Pons (tissue), 1 donor: ENCODE measurements around the gene CIRBP.

Experiments used
- DNase-seq: peaks from one replicate; pipeline ENCODE4 v3.0.0-alpha.2; 2016; ENCODE audit warnings: low spot score

Gene CIRBP

DNA sequence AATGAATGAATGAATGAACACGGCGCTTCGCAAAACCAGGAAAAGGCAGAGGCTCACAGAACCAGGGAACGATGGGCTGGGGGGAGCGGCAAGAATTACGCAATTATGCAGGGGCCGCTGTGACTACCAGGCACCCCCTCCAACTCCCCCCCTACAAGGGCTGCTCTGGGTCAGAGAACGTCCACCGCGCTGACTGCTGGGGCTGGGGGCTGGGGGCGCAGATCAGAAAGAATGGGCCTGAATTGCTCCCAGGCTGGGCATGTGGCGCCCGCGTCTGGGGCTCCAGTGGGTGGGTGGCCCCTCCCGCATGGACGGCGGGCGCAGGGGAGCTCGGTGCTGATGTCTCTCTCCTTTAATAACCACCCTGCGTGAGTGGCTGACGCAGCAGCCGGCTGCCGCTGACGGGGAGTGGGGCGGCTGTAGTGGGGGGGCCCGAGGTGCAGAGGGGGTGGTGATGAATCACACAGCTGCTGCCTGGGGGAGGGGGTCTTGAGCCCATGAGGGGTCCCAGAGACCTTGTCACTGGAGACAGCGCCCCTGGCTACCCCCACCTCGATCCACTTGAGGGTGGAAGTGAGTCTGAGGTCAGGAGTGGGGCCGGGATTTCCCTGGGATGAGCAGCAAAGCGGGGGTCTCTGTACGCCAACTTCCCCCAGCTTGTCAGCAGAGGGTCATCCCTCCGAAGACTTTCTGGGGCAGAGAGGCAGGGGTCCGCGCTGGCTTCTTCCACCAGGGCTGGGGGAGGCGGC, 1.5 kb upstream of the CIRBP start:
- peak; percentile 30 for DNase-seq

DNA sequence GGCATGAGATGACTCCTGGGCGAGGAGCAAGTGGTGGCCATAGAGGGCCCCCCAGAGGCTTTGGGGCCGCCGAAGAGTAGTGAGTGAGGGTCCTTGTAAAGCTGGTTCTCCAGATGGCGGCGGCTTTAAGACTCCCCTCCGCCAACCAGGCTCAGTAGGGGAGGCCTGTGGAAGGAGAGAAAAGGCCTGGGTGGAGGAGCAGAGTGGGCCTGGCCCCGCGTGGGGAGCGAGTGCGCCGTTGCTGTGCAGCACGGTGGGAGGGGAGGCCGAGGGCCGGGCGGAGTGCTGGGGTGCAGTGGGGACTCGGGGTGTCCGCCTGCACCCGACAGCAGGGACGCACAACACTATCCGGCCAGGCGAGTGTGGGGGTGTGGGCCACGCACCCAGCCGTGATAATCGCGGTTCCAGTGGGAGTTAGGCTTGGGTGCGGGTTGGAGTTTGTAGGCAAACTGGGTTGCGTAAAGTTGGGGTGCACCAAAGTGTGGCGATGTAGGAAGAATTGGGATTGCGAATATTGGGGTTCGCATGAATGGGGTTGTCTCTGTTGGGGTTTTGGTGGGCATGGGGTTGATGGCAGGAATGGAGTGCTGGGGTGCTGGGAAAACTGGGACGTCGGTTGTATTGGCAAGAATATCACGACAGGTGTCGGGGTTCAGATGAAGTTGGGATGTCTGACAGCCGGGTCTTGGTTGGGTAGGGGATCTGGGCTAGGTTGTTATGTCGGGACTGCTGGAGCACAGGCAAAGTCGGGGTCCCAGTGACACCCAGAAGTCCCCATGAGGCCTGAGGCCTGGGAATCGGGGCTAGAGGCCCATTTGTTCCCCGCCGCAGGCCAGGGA, 687 bp upstream of the CIRBP start:
- DNase-seq, result peak; percentile 41

DNA sequence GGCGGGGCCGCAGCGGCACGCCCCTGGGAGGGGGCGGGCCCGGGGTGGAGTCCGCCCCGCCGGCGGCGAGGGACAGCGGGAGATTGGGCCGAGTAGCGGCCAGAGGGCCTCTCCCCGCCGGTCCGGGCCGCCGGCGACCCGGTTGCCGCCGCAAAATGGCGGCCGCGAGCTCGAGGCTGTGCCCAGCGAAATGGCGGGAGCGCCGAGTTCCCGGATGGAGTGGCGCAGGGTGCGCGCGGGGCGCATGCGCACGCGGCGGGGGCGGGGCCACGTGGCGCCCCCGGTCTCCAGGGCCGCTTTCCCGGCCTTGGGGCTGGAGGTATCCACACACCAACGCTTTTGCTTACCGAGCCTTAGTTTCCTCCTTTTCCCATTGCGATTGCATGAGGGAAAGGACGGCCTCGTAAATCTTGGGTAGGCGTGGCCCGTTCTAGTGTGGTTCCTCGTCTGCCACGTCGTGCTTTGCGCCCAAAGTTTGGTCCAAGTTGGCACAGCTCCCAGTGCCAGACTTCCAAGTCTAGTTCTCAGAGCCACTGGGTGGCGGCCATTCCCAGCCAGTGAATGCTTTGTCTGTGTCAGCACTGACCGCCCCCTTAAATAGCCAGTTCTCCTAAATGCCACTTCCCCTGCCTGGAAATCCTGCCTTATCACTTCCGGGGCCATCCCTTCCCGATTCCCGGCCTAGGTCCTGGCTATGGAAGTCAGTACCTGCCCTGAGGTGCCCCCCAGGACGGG, 513 bp downstream of the CIRBP start:
- DNase-seq, result peak; percentile 86

DNA sequence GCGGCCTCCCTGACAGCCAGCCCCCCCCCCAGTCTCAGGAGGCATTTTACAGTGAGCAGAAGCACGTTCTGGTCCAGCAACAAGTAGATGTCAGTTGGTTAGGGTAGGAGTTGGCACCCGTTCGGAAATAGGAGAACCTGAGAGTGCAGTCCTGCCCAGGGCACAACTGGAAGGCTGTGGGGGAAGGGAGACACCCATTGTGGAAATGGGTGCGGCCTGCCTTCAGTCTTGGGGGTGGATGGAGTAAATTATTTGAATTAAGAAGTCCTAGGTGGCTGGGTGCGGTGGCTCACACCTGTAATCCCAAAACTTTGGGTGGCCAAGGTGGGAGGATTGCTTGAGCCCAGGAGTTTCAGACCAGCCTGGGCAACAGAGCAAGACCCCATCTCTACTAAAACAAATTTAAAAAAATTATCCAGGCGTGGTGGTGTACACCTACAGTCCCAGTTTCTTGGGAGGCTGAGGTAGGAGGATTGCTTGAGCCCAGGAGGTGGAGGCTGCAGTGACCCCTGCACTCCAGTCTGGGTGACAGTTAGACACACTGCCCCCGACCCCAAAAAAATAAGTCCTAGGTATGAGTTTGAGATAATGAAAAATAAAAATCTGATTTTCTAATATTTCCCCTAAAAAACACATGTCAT, 1.2 kb downstream of the CIRBP start:
- DNase-seq, result no peak

DNA sequence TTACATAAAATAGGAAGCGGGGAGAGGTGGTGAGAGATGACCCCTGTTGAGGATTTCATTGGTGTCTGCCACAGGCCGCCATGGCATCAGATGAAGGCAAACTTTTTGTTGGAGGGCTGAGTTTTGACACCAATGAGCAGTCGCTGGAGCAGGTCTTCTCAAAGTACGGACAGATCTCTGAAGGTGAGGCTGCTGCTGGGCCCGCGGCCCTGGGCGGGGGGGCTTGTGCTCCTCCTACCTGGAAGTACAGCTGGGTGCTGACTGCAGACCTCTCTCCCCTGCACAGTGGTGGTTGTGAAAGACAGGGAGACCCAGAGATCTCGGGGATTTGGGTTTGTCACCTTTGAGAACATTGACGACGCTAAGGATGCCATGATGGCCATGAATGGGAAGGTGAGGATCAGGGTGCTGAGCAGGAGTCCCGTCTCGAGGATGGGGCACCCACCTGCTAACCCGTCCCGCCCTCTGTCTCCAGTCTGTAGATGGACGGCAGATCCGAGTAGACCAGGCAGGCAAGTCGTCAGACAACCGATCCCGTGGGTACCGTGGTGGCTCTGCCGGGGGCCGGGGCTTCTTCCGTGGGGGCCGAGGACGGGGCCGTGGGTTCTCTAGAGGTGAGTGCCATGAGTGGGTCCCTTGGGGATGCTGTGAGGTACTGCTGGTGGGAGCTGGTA, 1.9 kb downstream of the CIRBP start:
- DNase-seq, result no peak

DNA sequence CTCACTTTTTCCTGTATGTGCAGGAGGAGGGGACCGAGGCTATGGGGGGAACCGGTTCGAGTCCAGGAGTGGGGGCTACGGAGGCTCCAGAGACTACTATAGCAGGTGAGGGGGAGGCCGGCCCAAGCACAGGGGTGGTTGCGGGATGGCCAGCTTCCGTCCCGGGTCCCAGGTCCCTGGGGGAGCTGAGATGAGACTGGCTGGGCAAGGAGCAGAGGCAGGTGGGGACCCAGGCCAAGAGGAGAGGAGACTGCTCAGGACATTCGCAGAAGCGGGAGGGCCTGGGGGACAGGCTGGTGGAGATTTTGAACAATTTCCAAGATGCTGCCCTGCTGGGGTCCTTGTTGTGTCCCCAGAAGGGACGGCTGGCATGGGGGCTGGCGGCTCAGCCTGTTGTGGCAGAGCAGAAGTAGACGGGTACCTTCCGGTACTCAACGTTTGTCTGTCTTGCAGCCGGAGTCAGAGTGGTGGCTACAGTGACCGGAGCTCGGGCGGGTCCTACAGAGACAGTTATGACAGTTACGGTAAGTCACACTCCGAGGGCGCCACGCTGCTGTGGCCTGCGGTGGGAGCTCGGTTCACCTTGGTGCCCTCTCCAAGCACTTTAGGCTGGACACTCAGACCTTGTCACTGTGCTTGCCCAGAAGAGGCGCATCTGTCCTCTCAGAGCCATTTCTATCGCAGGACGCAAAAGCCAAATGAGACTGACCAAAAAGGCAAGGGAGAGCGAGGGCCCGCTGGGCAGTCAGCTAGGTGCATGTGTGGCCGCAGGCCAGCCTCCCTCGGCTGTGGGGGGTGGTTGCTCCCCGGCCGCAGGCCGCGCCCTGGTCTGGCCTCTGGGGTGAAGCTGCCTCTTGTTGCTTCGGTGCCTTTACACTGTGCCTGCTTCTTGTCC, 2.6 kb downstream of the CIRBP start:
- DNase-seq, result no peak

DNA sequence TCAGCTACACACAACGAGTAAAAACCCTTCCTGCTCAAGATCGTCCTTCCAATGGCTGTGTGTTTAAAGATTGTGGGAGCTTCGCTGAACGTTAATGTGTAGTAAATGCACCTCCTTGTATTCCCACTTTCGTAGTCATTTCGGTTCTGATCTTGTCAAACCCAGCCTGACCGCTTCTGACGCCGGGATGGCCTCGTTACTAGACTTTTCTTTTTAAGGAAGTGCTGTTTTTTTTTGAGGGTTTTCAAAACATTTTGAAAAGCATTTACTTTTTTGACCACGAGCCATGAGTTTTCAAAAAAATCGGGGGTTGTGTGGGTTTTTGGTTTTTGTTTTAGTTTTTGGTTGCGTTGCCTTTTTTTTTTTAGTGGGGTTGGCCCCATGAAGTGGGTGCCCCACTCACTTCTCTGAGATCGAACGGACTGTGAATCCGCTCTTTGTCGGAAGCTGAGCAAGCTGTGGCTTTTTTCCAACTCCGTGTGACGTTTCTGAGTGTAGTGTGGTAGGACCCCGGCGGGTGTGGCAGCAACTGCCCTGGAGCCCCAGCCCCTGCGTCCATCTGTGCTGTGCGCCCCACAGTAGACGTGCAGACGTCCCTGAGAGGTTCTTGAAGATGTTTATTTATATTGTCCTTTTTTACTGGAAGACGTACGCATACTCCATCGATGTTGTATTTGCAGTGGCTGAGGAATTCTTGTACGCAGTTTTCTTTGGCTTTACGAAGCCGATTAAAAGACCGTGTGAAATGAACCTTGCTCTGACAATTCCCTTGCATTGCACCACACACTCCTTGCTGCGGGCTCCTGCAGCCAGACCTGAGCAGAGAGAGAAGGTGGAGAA, 3.5 kb downstream of the CIRBP start:
- peak; percentile 68 for DNase-seq

DNA sequence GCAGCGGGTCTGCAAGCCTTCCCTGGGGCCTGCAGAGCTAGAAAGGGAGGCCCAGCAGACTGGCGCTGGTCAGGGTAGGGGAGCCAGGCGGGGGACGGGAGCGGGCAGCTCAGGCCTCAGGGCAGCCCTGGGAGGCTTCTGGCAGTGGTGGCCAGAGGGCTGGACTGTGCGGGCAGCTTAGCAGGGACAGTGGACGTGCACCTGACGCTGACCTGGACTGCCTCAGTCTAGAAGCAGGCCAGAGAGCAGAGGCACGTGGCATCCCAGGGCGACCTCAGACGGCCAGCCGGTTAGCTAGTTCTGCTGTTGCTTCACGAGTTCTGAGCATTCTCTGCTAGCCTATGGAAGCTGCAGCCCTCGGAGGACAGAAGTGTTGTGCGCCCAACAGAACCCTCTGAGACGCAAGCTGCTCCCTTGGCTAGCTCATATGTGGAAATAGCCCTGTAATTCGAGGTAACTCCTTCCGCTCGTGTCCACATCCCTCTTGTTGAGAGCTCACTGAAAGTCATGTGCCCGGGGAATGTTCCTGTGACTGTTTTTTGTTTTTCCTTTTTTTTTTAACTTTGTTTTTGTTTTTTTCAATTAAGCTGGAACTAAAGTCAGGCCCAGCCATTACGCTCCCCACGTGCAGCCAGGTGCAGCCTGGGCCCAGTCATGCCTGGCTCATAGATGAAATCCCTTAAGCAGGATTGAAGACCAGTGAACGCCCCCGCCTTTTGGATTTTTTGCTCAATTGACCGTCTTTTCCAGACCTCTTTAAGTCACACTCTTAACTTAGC, 4.3 kb downstream of the CIRBP start:
- no peak for DNase-seq

DNA sequence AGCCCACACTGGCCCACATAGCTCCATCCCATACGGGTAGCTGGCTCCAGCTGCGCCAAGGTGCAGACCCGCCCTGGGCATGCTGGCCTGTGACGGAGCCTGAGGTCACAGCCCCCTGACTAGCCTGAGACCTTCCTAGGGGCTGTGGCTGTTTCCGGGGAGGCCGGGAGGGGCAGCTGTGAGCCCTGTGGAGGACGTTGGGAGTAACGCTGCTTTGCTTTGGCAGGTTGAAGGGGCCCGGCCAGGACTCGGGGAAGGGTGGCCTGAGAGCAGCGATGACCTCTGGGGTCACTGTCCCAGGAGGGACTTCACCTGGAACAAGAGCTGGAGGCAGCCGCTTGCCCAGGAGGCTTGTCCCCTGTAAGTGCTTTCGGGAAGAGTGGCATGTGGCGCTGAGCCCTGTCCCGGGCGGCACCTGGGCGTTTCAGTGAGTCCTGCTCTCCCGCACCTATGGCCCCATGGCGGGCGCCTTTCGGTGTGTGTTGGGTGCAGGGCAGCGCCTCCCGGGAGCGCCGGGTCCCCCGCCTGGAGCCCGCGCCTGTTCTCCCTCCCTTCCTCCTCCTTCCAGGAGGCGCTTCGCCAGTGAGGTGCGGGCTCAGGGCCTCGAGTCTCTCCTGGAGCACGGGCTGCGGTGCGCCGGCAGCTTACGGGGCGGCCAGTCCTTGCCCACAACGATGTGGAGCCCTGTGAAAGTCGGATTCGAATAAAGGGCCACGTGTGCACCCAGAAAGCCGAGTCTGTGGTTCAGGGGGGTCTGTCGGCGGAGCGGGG, 5.1 kb downstream of the CIRBP start:
- no peak for DNase-seq

DNA sequence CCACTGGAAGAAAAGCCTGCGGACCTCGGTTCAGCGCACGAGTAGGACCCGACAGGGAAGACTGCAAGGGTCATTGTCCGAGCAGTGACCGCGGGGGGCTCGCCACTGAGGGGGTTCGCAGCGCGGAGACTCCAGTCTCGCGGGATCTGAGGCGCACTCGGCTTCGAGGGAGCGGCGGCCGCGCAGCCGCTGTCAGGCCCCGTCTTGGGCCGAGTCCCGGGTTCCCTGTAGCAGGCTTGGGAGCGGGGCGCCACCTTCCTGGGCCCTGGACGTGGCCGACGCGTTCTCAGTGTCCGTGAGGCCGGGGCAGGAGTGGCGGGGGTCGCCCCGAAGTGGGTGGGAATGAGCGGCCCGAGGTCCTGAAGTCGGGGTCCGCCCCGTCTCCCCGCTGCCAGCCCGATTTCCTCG, 5.7 kb downstream of the CIRBP start:
- DNase-seq, result peak; percentile 23

DNA sequence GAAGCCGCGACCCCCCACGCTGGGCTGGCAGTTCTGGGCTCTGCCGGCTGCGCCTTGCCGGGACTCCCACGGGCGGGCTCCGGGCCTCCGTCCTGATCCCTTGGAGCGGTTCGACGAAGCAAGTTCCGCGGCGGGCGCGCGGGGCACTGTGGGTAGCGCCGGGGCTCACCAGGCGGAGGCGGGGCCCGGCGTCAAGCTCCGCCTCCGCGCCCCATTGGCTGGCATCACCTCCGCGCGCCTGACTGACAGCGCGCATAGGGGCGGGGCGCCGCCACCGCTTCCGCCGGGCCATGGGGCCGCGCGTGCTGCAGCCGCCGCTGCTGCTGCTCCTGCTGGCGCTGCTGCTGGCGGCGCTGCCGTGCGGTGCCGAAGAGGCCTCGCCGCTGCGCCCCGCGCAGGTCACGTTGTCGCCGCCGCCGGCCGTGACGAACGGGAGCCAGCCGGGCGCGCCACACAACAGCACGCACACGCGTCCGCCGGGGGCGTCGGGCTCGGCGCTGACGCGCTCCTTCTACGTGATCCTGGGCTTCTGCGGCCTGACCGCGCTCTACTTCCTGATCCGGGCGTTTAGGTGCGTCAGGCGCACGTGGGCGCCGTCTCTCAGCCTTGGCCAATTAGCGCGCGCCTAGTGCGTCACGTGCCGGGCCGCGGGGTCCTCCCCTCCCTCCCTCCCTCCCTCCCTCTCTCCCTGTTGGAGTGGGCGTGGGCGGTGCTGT, 6.3 kb downstream of the CIRBP start, which contains the start of gene FAM174C:
TSS of gene FAM174C (plus strand) at position 271 of the 716 bp plus-strand sequence. CDS start at position 291, 20 bp downstream.
- peak; percentile 90 for DNase-seq

DNA sequence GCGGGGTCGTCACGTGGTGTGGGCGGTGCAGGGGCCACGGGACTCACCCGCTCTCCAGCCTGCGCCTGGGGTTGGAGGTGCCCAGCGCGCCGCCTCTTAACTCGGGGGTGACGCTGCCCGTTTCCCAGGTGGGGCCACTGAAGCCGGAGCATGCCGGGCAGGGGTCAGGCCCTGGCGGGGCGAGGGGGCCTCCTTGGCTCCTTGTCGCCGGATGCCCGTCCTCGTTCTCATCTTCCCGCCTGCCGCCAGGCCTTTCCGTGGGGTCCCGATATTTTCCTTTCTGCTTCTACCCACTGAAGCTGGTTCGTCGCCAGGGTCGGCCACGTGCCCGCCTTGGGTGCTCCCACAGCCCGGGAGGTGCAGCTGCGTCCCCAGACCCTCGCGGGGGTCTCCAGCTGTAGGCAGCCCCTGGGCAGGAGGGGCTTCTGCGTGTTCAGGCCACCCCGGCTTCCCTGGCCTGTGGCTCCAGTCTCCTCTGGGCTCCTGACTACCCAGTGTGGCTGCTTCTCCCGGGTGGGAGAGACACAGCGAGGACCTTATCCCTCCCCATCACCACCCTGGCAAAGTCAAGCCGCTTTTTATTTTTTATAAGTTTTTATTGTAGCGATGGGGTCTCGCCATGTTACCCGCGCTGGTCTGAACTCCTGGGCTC, 7.0 kb downstream of the CIRBP start:
- peak; percentile 22 for DNase-seq

DNA sequence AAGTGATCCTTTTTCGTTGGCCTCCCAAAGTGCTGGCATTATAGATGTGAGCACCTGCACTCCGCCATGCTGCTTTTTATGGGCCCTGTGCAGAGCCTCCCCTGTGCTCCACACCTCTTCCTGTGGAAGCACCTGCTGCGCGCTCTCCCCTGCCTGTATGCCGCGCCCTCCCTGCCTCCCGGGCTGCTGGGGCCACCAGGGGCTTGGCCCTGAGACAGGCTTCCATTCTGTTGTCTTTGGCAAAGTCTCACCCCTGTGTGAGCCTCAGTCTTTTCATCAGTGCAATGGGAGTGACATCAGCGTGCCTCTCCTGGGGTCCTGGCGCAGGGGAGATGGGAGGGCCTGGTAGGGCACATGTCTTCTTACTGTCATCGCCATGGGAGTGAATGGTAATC, 7.5 kb downstream of the CIRBP start:
- DNase-seq, result no peak

DNA sequence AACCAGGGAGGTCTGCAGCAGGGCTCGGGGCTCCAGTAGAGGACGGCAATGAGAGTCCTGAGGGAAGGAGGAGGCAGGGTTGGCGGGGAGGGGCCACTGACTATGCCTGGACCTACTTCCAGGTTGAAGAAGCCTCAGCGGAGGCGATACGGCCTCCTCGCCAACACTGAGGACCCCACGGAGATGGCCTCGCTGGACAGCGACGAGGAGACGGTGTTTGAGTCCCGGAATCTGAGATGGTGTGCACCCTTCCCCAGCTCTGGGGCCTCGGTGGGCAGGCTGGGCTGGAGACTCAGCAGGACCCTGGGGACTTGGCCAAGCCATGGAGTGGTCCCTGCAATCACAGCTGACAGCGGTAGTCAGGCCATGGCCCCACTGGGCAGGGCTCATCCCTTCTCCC, 7.9 kb downstream of the CIRBP start:
- no peak for DNase-seq

DNA sequence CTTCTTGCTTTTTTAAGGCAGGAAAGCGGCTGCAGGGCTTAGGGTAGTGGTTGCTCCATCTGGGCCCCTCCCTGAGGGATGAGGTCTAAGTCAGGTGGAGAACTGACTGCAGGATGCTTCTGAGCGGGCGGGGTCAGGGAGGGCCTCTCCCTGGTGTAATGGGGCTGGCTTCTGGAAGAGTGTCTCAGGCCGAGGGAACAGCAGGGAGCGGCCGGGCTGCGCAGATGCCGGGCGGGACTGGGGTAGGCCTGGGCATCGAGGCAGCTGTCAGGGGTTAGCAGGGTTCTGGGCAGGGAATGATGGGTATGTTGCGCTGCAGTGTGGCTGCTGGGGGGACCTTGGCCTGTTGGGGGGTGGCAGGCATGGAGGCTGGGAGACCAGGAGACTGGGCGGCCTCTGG, 8.9 kb downstream of the CIRBP start:
- no peak for DNase-seq
